ENCODE measurements around the gene MUTYH.

Gene MUTYH

DNA sequence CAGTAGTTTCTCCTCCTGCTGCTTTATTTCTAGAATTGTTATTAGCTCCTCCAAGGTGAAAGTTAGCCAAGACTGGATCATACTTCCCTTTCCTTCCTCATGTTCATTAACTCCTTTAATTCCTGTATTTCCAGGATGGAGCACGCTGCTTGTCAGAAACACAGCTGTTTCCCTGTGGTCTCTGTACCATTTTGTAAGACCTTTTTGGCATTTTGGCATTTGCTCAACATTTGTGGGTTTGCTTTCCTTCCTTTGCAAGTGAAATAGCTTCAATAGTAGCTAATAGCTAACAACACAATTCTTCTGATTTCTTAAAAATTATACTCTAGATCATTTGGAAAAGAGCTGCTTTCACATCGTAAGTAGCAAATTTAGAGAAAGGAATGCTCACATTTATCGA, 57.9 kb downstream of the MUTYH start:
- Histone ChIP-seq H3K27me3 (ENCODE audit: control insufficient read depth in 2 of 2, insufficient read depth in 2 of 2, low read length in 2 of 2) (no peaks in the 10 kb centered on the region), H3K4me3 (ENCODE audit: low read length in 2 of 2) (no peak overlapping the region), H3K9ac (ENCODE audit: low read depth in 1 of 2, low read length in 2 of 2) (no peak overlapping the region), H3K27ac (ENCODE audit: low read depth in 2 of 2, low read length in 2 of 2) (no peak overlapping the region), H3K9me3 (ENCODE audit: control insufficient read depth in 2 of 2, low read length in 2 of 2) (peaks cover 0 to 2% of the 10 kb centered on the region in 2 donors), H3K4me1 (ENCODE audit: control insufficient read depth in 2 of 2, insufficient read depth in 2 of 2, low read length in 2 of 2) (no peaks in the 10 kb centered on the region), H3K36me3 (ENCODE audit: control insufficient read depth in 2 of 2, insufficient read depth in 2 of 2, low read length in 2 of 2) (no peaks in the 10 kb centered on the region)
